ENCODE results near the gene FRMD5.

Gene FRMD5

GRCh38 chr15:44148580-44148979, 46.5 kb downstream of the FRMD5 start:
- H3K36me3 ChIP-seq (ENCODE audit: insufficient read depth, low read length), result no peaks in the 10 kb centered on the region
- TF ChIP-seq CTCF (IDR thresholded peaks at IDR 0.05; ENCODE audit: borderline replicate concordance, extremely low read depth, low read length, poor library complexity, severe bottlenecking), result no peak
- no peak for TF ChIP-seq EZH2 (IDR thresholded peaks at IDR 0.05; ENCODE audit: borderline replicate concordance, low read depth, low read length, severe bottlenecking)
- ATAC-seq (ENCODE audit: insufficient read depth, low read depth) (no peak), DNase-seq (no peak)
- H3K4me3 ChIP-seq (ENCODE audit: low read depth in 1 of 2, low read length in 2 of 2), result no peak overlapping the region
- H3K4me2 ChIP-seq (ENCODE audit: insufficient read depth, low read length), result no peak overlapping the region
- peaks cover 4% of the 10 kb centered on the region for H3K27me3 ChIP-seq (ENCODE audit: insufficient read depth, low read length, poor library complexity)
- no peak overlapping the region for H2AFZ ChIP-seq (ENCODE audit: low read depth, low read length)
- H3K79me2 ChIP-seq (ENCODE audit: insufficient read depth, low read length), result no peaks in the 10 kb centered on the region
- no peaks in the 10 kb centered on the region for H3K9me3 ChIP-seq (ENCODE audit: insufficient read depth, low read length, severe bottlenecking)
- H4K20me1 ChIP-seq (ENCODE audit: insufficient read depth, low read length), result no peaks in the 10 kb centered on the region
- H3K27ac ChIP-seq (ENCODE audit: low read length), result no peak overlapping the region
- H3K4me1 ChIP-seq (ENCODE audit: insufficient read depth, low read length), result no peaks in the 10 kb centered on the region
- H3K9ac ChIP-seq (ENCODE audit: low read depth, low read length), result no peak overlapping the region

GRCh38 chr15:44147636-44148035, 47.4 kb downstream of the FRMD5 start:
- no peaks in the 10 kb centered on the region for H3K9me3 ChIP-seq (ENCODE audit: insufficient read depth, low read length, severe bottlenecking)
- DNase-seq (no peak), ATAC-seq (ENCODE audit: insufficient read depth, low read depth) (no peak)
- no peak overlapping the region for H2AFZ ChIP-seq (ENCODE audit: low read depth, low read length)
- no peaks in the 10 kb centered on the region for H4K20me1 ChIP-seq (ENCODE audit: insufficient read depth, low read length)
- H3K4me3 ChIP-seq (ENCODE audit: low read depth in 1 of 2, low read length in 2 of 2), result no peak overlapping the region
- H3K9ac ChIP-seq (ENCODE audit: low read depth, low read length), result no peak overlapping the region
- H3K36me3 ChIP-seq (ENCODE audit: insufficient read depth, low read length), result no peaks in the 10 kb centered on the region
- no peak overlapping the region for H3K4me2 ChIP-seq (ENCODE audit: insufficient read depth, low read length)
- TF ChIP-seq CTCF (IDR thresholded peaks at IDR 0.05; ENCODE audit: borderline replicate concordance, extremely low read depth, low read length, poor library complexity, severe bottlenecking) (no peak), EZH2 (IDR thresholded peaks at IDR 0.05; ENCODE audit: borderline replicate concordance, low read depth, low read length, severe bottlenecking) (no peak)
- H3K4me1 ChIP-seq (ENCODE audit: insufficient read depth, low read length), result no peaks in the 10 kb centered on the region
- peaks cover 4% of the 10 kb centered on the region for H3K27me3 ChIP-seq (ENCODE audit: insufficient read depth, low read length, poor library complexity)
- H3K27ac ChIP-seq (ENCODE audit: low read length), result no peak overlapping the region
- no peaks in the 10 kb centered on the region for H3K79me2 ChIP-seq (ENCODE audit: insufficient read depth, low read length)

GRCh38 chr15:44145495-44145894, 49.6 kb downstream of the FRMD5 start:
- DNase-seq, result no peak
- ATAC-seq (ENCODE audit: insufficient read depth, low read depth), result no peak
- no peak overlapping the region for H3K4me2 ChIP-seq (ENCODE audit: insufficient read depth, low read length)
- TF ChIP-seq EZH2 (IDR thresholded peaks at IDR 0.05; ENCODE audit: borderline replicate concordance, low read depth, low read length, severe bottlenecking) (no peak), CTCF (IDR thresholded peaks at IDR 0.05; ENCODE audit: borderline replicate concordance, extremely low read depth, low read length, poor library complexity, severe bottlenecking) (no peak)
- no peaks in the 10 kb centered on the region for H3K79me2 ChIP-seq (ENCODE audit: insufficient read depth, low read length)
- H3K27me3 ChIP-seq (ENCODE audit: insufficient read depth, low read length, poor library complexity), result peaks cover 4% of the 10 kb centered on the region
- H4K20me1 ChIP-seq (ENCODE audit: insufficient read depth, low read length), result no peaks in the 10 kb centered on the region
- no peak overlapping the region for H3K4me3 ChIP-seq (ENCODE audit: low read depth in 1 of 2, low read length in 2 of 2)
- H3K9me3 ChIP-seq (ENCODE audit: insufficient read depth, low read length, severe bottlenecking), result no peaks in the 10 kb centered on the region
- H3K4me1 ChIP-seq (ENCODE audit: insufficient read depth, low read length), result no peaks in the 10 kb centered on the region
- no peak overlapping the region for H3K9ac ChIP-seq (ENCODE audit: low read depth, low read length)
- H3K36me3 ChIP-seq (ENCODE audit: insufficient read depth, low read length), result no peaks in the 10 kb centered on the region
- H3K27ac ChIP-seq (ENCODE audit: low read length), result no peak overlapping the region
- H2AFZ ChIP-seq (ENCODE audit: low read depth, low read length), result no peak overlapping the region

- no peak overlapping the region for H3K27ac ChIP-seq (ENCODE audit: low read length)
- peaks cover 4% of the 10 kb centered on the region for H3K27me3 ChIP-seq (ENCODE audit: insufficient read depth, low read length, poor library complexity)
- no peaks in the 10 kb centered on the region for H4K20me1 ChIP-seq (ENCODE audit: insufficient read depth, low read length)
- no peak overlapping the region for H3K4me3 ChIP-seq (ENCODE audit: low read depth in 1 of 2, low read length in 2 of 2)
- H2AFZ ChIP-seq (ENCODE audit: low read depth, low read length), result no peak overlapping the region
- H3K36me3 ChIP-seq (ENCODE audit: insufficient read depth, low read length), result no peaks in the 10 kb centered on the region
- no peak for DNase-seq
- ATAC-seq (ENCODE audit: insufficient read depth, low read depth), result no peak
- no peak overlapping the region for H3K4me2 ChIP-seq (ENCODE audit: insufficient read depth, low read length)
- TF ChIP-seq CTCF (IDR thresholded peaks at IDR 0.05; ENCODE audit: borderline replicate concordance, extremely low read depth, low read length, poor library complexity, severe bottlenecking), result no peak
- H3K79me2 ChIP-seq (ENCODE audit: insufficient read depth, low read length), result no peaks in the 10 kb centered on the region
- no peak overlapping the region for H3K9ac ChIP-seq (ENCODE audit: low read depth, low read length)
- no peaks in the 10 kb centered on the region for H3K4me1 ChIP-seq (ENCODE audit: insufficient read depth, low read length)
- H3K9me3 ChIP-seq (ENCODE audit: insufficient read depth, low read length, severe bottlenecking), result no peaks in the 10 kb centered on the region
Observed at GRCh38 chr15:44144992-44145391, 50.1 kb downstream of the FRMD5 start.
